SHP77 treated with DMSO at 0.1 percent for 48 hours (cell line): Measurements from ENCODE around the gene SV2B.
"Not testable (repeated sequence)": the region's sequence is repeated elsewhere in the genome, so short reads cannot be mapped to it uniquely, and the experiment has no call there.

Source experiments
- DNase-seq: peaks from one replicate; lab custom pipeline; 2025; lab: John Stamatoyannopoulos, UW

The SV2B gene

GRCh38 chr15:91318516-91318915 is 218.5 kb downstream of the SV2B start:
- no peak for DNase-seq

- DNase-seq: no peak
Measured at GRCh38 chr15:91318931-91319330, 218.9 kb downstream of the SV2B start.

DNA sequence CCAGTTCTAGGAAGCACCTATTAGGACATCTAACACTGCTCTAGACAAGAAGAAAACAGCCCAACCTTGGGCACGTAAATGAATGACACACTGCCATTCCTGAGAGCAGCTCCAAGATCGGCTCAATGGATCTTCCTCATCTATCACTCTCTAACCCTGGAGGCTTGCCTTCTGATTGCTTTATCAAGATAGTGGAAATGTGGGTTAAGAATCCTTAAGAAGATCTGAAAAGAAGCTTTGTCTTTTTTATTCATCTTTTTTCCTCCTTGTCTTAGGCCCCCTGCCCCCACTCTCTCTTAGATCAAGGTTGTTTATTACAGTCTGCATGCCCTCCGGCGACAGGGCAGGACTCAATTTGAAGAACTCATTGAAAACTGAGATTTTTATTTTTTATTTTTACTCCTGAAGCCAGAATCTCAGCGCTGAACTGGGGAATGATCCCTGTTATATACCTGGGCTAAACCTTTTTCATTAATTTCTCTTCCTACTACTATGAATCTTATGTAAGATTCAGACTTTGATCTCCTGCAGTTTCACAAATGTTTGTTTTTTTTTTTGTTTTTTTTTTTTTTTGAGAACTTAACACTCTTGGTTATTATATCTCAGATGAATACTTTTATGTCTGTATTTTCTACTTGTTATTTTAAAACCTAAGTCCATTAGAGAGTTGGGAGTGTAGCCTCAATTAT is 219.5 kb downstream of the SV2B start:
- no peak for DNase-seq

DNA sequence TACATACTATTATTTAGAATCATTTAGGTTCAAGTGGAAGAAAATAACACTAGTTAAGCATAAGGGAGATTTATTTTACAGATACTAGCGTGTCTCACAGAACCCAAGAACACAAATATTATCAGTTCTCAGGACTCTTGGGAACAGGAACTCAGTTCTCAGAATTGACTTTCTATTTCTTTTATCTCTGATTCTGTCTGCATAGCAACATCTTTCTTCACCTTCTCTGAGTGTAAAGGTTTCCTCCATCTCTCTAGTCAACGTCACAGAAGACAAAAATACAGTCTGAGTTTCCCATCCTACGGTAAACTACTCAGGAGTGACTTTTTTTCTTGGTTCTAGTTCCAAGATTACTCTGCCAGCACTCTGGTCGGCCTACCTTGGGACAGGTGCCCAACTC is 220.0 kb downstream of the SV2B start:
- no peak for DNase-seq

GRCh38 chr15:91329914-91330313 is 229.9 kb downstream of the SV2B start:
- DNase-seq: no peak

DNA sequence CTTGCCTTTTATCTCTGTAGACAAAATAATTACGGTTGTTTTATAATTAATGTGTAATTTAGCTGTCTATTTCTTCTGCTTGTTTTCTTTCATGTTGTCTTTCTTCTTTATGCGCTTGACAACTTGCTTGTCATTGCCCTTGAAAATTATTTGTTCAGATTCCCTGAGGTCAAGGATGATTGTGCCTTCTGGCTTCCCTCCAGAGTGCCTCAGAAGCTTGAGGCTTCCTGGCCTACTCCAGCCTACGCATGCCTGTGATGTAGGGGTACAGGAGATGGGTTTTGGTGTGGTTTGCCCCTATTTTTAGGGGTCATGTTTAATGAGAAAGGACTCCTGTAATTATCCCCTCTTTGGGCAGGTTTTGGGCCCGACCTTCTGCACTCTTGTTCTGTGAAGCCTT is 231.5 kb downstream of the SV2B start:
- no peak for DNase-seq

DNA sequence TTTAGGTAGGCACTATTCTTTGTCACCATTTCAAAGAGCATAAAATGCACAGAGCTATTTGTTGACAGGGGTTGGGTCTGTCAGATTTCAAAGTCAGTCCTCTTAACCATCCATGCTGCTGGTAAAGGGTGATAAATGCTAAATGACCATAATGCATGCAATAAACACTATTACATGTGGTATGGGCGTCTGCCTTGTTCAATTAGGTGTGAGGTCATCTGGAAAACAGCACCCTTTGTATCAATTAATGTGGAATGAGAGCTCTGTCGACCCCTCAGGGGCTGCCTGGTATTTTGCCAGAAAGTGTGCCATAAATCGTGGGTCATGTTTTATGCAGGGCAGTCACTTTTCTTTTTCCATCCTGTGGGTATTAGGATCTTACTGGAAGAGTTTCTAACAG is 235.6 kb downstream of the SV2B start:
- DNase-seq: no peak

DNA sequence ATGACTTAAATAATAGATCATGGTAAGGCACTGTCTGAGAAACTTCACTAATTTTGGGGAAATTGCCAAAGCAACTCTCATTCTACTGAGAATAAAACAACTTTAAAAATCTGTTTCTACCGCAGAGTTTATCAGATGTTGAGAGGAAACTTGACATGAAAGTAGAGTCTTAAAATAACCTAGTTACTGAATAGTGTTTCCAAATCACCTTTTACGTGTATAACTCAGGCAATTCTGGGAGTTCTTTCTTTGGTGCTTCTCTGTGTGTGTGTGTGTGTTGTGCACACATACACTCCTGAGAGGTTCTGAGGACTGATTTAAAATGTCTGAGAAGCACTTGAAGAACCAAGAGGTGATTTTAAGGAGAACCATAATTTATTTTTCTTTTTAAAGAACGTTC is 236.6 kb downstream of the SV2B start:
- DNase-seq: no peak

DNA sequence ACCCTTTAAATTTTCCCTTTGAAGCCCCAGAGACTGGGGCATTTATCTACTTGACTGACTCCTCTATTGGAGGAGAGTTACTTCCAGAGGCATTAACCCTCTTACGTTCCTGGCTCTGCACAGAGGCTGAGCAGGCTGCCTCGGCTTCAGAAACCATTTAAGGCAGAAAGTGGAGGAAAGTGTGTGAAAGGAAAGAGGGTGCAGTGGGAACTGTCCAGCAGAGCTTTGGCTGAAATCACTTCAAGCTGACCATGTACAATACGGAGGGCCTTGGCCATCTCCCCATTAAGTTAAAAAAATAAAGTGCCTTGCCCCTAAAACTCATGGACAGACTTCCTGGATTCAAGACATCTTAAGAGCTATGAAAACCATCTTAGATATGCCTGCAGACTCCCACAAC is 238.7 kb downstream of the SV2B start:
- DNase-seq: no peak

- DNase-seq: no peak
Measured at GRCh38 chr15:91342097-91342496, 242.0 kb downstream of the SV2B start.

DNA sequence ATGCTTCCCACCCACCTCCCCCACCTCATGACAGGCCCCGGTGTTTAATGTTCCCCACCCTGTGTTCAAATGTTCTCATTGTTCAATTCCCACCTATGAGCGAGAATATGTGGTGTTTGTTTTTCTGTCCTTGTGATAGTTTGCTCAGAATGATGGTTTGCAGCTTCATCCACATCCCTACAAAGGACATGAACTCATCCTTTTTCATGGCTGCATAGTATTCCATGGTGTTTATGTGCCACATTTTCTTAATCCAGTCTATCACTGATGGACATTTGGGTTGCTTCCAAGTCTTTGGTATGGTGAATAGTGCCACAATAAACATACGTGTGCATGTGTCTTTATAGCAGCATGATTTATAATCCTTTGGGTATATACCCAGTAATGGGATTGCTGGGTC is 244.9 kb downstream of the SV2B start:
- DNase-seq: not testable (repeated sequence)

DNA sequence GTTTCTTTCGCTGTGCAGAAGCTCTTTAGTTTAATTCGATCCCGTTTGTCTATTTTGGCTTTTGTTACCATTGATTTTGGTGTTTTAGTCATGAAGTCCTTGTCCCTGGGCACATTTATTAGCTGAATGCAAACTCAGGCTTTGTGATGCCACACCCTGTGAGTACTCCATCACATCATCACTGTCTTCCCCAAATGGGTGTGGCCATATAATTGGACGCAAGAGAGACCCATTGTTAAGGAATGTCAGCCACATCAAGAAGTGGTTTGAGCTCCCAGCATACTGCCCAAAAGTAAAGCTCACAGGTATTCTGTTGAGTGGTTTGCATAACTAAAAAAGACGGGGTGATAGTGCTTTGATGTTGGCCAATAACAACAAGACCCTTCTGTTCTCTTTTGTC is 245.7 kb downstream of the SV2B start:
- DNase-seq: no peak

DNA sequence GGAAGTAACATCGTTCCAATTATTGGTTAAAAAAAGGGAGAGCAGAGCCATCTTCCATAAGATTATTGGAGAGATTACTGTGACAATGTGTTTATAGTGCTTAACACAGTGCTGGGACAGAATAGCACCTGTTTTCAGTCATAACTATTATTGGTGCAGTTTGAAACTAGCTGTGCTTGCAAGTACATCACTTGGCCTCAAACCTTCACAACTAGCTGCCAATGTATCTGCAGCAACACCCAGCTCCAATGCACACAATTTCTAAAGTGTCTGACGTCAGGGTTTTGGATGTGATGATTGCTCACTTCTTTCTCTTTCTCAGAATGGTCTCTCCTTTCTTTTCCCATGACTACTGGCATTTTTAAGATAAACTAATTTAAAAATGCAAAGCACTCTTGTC is 246.2 kb downstream of the SV2B start:
- no peak for DNase-seq

GRCh38 chr15:91348752-91349500 is 248.9 kb downstream of the SV2B start:
- no peak for DNase-seq
